Common myeloid progenitor, CD34-positive (primary cell): ENCODE results near the gene POT1.

ENCODE experiments used
- CTCF ChIA-PET: fragments of 350-600 bp; sonication (Branson Sonifier 250); formaldehyde crosslinking; loops from one replicate; lab custom pipeline; 2021; ENCODE audit warnings: antibody characterized with exemption; lab: Charles Lee
- POLR2A ChIA-PET: fragments of 350-600 bp; sonication (Branson Sonifier 250); formaldehyde crosslinking; loops from one replicate; lab custom pipeline; 2021; ENCODE audit warnings: antibody characterized with exemption; lab: Charles Lee
- DNase-seq, 3 donors: peaks; one replicate each; pipeline versions ENCODE4 v3.0.0 to v3.0.0-alpha.2; 2013
- H3K27ac ChIP-seq, 2 experiments: 1 replicate in 1 of 2; 2 replicates in 1 of 2; pipeline ENCODE4 v1.7.0; 2013; ENCODE audit warnings: inconsistent platforms in 2 of 2, low read length in 2 of 2, mild to moderate bottlenecking in 2 of 2, low read depth in 1 of 2, moderate library complexity in 1 of 2; ENCODE audit not compliant: severe bottlenecking in 2 of 2, insufficient read depth in 1 of 2, poor library complexity in 1 of 2
- H3K27me3 ChIP-seq, 5 experiments: replicated peaks in 2 of 5; 1 replicate in 3 of 5; 2 replicates in 2 of 5; pipeline versions ENCODE4 v1.6.1 to v1.7.0; 2013; ENCODE audit warnings: low read length in 4 of 5, mild to moderate bottlenecking in 2 of 5, moderate library complexity in 2 of 5, inconsistent platforms in 1 of 5; ENCODE audit not compliant: insufficient read depth in 5 of 5, control insufficient read depth in 4 of 5
- H3K36me3 ChIP-seq, 4 experiments: 1 replicate in 2 of 4; 2 replicates in 2 of 4; pipeline versions ENCODE4 v1.6.1 to v1.7.0; 2013; ENCODE audit warnings: low read length in 3 of 4, control low read depth in 1 of 4, mild to moderate bottlenecking in 1 of 4; ENCODE audit not compliant: control insufficient read depth in 4 of 4, insufficient read depth in 4 of 4
- H3K4me1 ChIP-seq, 4 experiments: 1 replicate in 3 of 4; 2 replicates in 1 of 4; pipeline versions ENCODE4 v1.6.1 to v1.7.1; 2013; ENCODE audit warnings: low read length in 3 of 4, mild to moderate bottlenecking in 3 of 4, control low read depth in 1 of 4, inconsistent platforms in 1 of 4, moderate library complexity in 1 of 4; ENCODE audit not compliant: control insufficient read depth in 4 of 4, insufficient read depth in 4 of 4; ENCODE audit errors: control extremely low read depth in 1 of 4
- H3K4me3 ChIP-seq, 7 experiments: 1 replicate in 4 of 7; 2 replicates in 3 of 7; pipeline versions ENCODE4 v1.5.1 to v1.7.0; 2013; ENCODE audit warnings: mild to moderate bottlenecking in 7 of 7, low read length in 6 of 7, moderate library complexity in 6 of 7, inconsistent platforms in 2 of 7, low read depth in 2 of 7, control low read depth in 1 of 7; ENCODE audit not compliant: insufficient read depth in 4 of 7, control insufficient read depth in 1 of 7; ENCODE audit errors: extremely low read depth in 1 of 7
- H3K9me3 ChIP-seq, 5 experiments: 1 replicate in 4 of 5; 2 replicates in 1 of 5; pipeline versions ENCODE4 v1.6.1 to v1.7.1; 2013; ENCODE audit warnings: low read length in 4 of 5, mild to moderate bottlenecking in 2 of 5, inconsistent platforms in 1 of 5, low read depth in 1 of 5, moderate library complexity in 1 of 5; ENCODE audit not compliant: control insufficient read depth in 4 of 5, insufficient read depth in 2 of 5; ENCODE audit errors: control extremely low read depth in 1 of 5
- WGBS: methylation state at CpG from one replicate; pipeline ENCODE4 v1.1.5; 2013; ENCODE audit not compliant: insufficient coverage; 5-methylcytosine and 5-hydroxymethylcytosine counted together

The POT1 gene

GRCh38 chr7:124914298-124914697 lies 15.3 kb downstream of the POT1 start:
- CTCF ChIA-PET, result no interaction called here

GRCh38 chr7:124912972-124913371 lies 16.7 kb downstream of the POT1 start:
- Histone ChIP-seq H3K9me3 (no peaks in the 10 kb centered on the region), H3K27me3 (no peaks in the 10 kb centered on the region), H3K27ac (no peak overlapping the region), H3K36me3 (peaks cover 0 to 6% (median 2%) of the 10 kb centered on the region in 4 experiments), H3K4me1 (no peaks in the 10 kb centered on the region), H3K4me3 (no peak overlapping the region)
- no peak for DNase-seq
- 100% methylated on average over 1 of the region's 4 CpGs for WGBS
- ChIA-PET CTCF (no interaction called here), POLR2A (interaction anchor here (1.4 kb wide), 1 partner anchor 17 kb away, joined by 3 read pairs; the partner anchor contains the start of gene POT1)

More at GRCh38 chr7:124914298-124914697, 15.3 kb downstream of the POT1 start:
- DNase-seq, result no peak
- Histone ChIP-seq H3K4me3 (no peak overlapping the region), H3K9me3 (no peaks in the 10 kb centered on the region), H3K27ac (no peak overlapping the region), H3K4me1 (no peaks in the 10 kb centered on the region), H3K27me3 (no peaks in the 10 kb centered on the region), H3K36me3 (peaks cover 0 to 10% (median 2%) of the 10 kb centered on the region in 4 experiments)
- POLR2A ChIA-PET, result interaction anchor here (1.4 kb wide), 1 partner anchor 15 kb away, joined by 3 read pairs; the partner anchor contains the start of gene POT1
- WGBS, result 40% methylated on average over 1 of the region's 1 CpG

GRCh38 chr7:124909808-124910207 lies 19.8 kb downstream of the POT1 start:
- Histone ChIP-seq H3K27me3 (no peaks in the 10 kb centered on the region), H3K9me3 (no peaks in the 10 kb centered on the region), H3K4me3 (no peak overlapping the region), H3K27ac (no peak overlapping the region), H3K4me1 (no peaks in the 10 kb centered on the region), H3K36me3 (peaks cover 0 to 3% (median 0%) of the 10 kb centered on the region in 4 experiments)
- no peak for DNase-seq
- ChIA-PET POLR2A (no interaction called here), CTCF (no interaction called here)
- WGBS, result no CpG with 5 or more reads among the region's 1 CpG

GRCh38 chr7:124908259-124908658 lies 21.4 kb downstream of the POT1 start:
- Histone ChIP-seq H3K36me3 (no peaks in the 10 kb centered on the region), H3K27me3 (no peaks in the 10 kb centered on the region), H3K27ac (no peak overlapping the region), H3K9me3 (no peaks in the 10 kb centered on the region), H3K4me1 (no peaks in the 10 kb centered on the region), H3K4me3 (no peak overlapping the region)
- POLR2A ChIA-PET, result no interaction called here
- DNase-seq, result no peak
- CTCF ChIA-PET, result no interaction called here

GRCh38 chr7:124907490-124907889 lies 22.1 kb downstream of the POT1 start:
- no peak for DNase-seq
- H3K4me3 ChIP-seq, result no peak overlapping the region
- H3K27ac ChIP-seq, result no peak overlapping the region
- no peaks in the 10 kb centered on the region for H3K4me1 ChIP-seq
- no peaks in the 10 kb centered on the region for H3K36me3 ChIP-seq
- no CpG with 5 or more reads among the region's 1 CpG for WGBS
- H3K9me3 ChIP-seq, result no peaks in the 10 kb centered on the region
- no peaks in the 10 kb centered on the region for H3K27me3 ChIP-seq
- CTCF ChIA-PET, result interaction anchor here (1.3 kb wide), 1 partner anchor 8 kb away, joined by 3 read pairs; no protein-coding TSS in a partner anchor
- POLR2A ChIA-PET, result no interaction called here

GRCh38 chr7:124898531-124898930 lies 31.1 kb downstream of the POT1 start:
- CTCF ChIA-PET, result no interaction called here

GRCh38 chr7:124896001-124896400 lies 33.6 kb downstream of the POT1 start:
- no peaks in the 10 kb centered on the region for H3K4me1 ChIP-seq
- no peak for DNase-seq
- H3K27ac ChIP-seq, result no peak overlapping the region
- H3K36me3 ChIP-seq, result peaks cover 0 to 16% (median 8%) of the 10 kb centered on the region in 4 experiments
- no peak overlapping the region for H3K4me3 ChIP-seq
- CTCF ChIA-PET, result no interaction called here
- WGBS, result no CpG with 5 or more reads among the region's 3 CpGs
- H3K9me3 ChIP-seq, result peaks cover 0 to 6% (median 0%) of the 10 kb centered on the region in 5 experiments
- POLR2A ChIA-PET, result no interaction called here
- no peaks in the 10 kb centered on the region for H3K27me3 ChIP-seq

More at GRCh38 chr7:124898531-124898930, 31.1 kb downstream of the POT1 start:
- H3K27ac ChIP-seq, result no peak overlapping the region
- POLR2A ChIA-PET, result no interaction called here
- no peak overlapping the region for H3K4me3 ChIP-seq
- H3K4me1 ChIP-seq, result no peaks in the 10 kb centered on the region
- peaks cover 0 to 11% (median 5%) of the 10 kb centered on the region in 4 experiments for H3K36me3 ChIP-seq
- no peak for DNase-seq
- no peaks in the 10 kb centered on the region for H3K27me3 ChIP-seq
- H3K9me3 ChIP-seq, result peaks cover 0 to 7% (median 0%) of the 10 kb centered on the region in 5 experiments
- WGBS, result no CpG with 5 or more reads among the region's 1 CpG
